HEK293T (cell line): Measurements from ENCODE around the gene ANO2.

Source experiments
- ARNT ChIP-seq: fragments of 450-650 bp; IDR thresholded peaks from 2 replicates; pipeline ENCODE4 v1.6.1; 2017; ENCODE audit warnings: mild to moderate bottlenecking
- CTBP1 ChIP-seq: fragments of 450-650 bp; IDR thresholded peaks from 2 replicates; pipeline ENCODE4 v1.6.1; 2016; ENCODE audit warnings: borderline replicate concordance
- FOXA1 ChIP-seq: fragments of 450-650 bp; IDR thresholded peaks from 2 replicates; pipeline ENCODE4 v1.6.1; 2016; ENCODE audit warnings: mild to moderate bottlenecking
- FOXK2 ChIP-seq: fragments of 450-650 bp; IDR thresholded peaks from 2 replicates; pipeline ENCODE4 v1.6.1; 2016; ENCODE audit warnings: mild to moderate bottlenecking
- FOXM1 ChIP-seq: fragments of 450-650 bp; IDR thresholded peaks from 2 replicates; pipeline ENCODE4 v1.6.1; 2017; ENCODE audit warnings: mild to moderate bottlenecking, borderline replicate concordance
- LEF1 ChIP-seq: fragments of 450-650 bp; IDR thresholded peaks from 2 replicates; pipeline ENCODE4 v1.6.1; 2017; ENCODE audit warnings: mild to moderate bottlenecking, borderline replicate concordance
- NFRKB ChIP-seq: fragments of 450-650 bp; IDR thresholded peaks from 2 replicates; pipeline ENCODE4 v1.6.1; 2016; ENCODE audit warnings: mild to moderate bottlenecking, moderate library complexity
- SUZ12 ChIP-seq: fragments of 450-650 bp; IDR thresholded peaks from 2 replicates; pipeline ENCODE4 v1.6.1; 2016; ENCODE audit warnings: mild to moderate bottlenecking
- TARDBP ChIP-seq: fragments of 450-650 bp; IDR thresholded peaks from 2 replicates; pipeline ENCODE4 v1.6.1; 2016
- ZNF384 ChIP-seq: fragments of 450-650 bp; IDR thresholded peaks from 2 replicates; pipeline ENCODE4 v1.6.1; 2016

DNA sequence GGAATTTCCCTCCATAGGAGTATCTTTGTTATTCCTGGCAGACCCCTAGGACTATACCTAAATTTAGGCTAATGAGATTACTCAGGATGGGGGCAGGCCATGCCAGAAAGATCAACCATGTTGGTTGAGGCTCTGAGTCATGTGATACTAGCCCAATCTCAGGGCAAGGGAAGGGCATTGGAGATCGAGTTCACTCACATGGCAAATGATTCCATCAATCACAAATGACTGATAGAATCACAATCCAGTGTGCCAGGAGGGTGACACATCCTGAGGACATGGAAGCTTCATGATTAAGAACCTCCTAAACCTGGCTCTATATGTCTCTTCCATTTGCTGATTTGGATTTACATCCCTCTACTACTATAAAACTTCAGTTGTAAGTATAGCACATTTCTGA, 330.8 kb downstream of the ANO2 start:
- TF ChIP-seq FOXK2 (no peak), SUZ12 (no peak), LEF1 (no peak), TARDBP (no peak), FOXA1 (no peak), CTBP1 (no peak), FOXM1 (no peak), NFRKB (no peak), ZNF384 (no peak), ARNT (no peak)
